OCI-LY3 (cell line): Measurements from ENCODE around the gene DENND2C.

Source experiments
- CTCF ChIP-seq: fragments of 200-600, 300-600 bp; sonication (generic); IDR thresholded peaks from 2 replicates; pipeline ENCODE4 v1.5.1; 2014; ENCODE audit warnings: antibody characterized with exemption, low read length, low read depth
- EZH2phosphoT487 ChIP-seq: fragments of 200-600 bp; shearing (Covaris generic); IDR thresholded peaks from 2 replicates; pipeline ENCODE4 v1.6.1; 2018; ENCODE audit warnings: antibody characterized with exemption, mixed run types, low read depth

GRCh38 chr1:114588196-114588689 lies 81.6 kb downstream of the DENND2C start:
- TF ChIP-seq CTCF (no peak), EZH2phosphoT487 (no peak)
